ENCODE results near the gene TRIM63. TPM values are rescaled to one million over a fixed set of nuclear protein-coding genes. Genes with fewer than 3 reads are reported as not detected.

Gene TRIM63
- total RNA-seq = not detected in 2 replicates

GRCh38 chr1:26067432-26067911, at the start of gene TRIM63:
Gene TRIM63, minus strand, starts transcription at chr1:26067630. Its CDS starts 136 bp downstream, at chr1:26067494.

GRCh38 chr1:26111530-26112406, 44.3 kb upstream of the TRIM63 start, which contains the start of gene PDIK1L:
Gene PDIK1L, plus strand, starts transcription at chr1:26111824. Its CDS starts 2,485 bp downstream, at chr1:26114309.

GRCh38 chr1:26045722-26046245, 21.6 kb downstream of the TRIM63 start, which contains the start of gene SLC30A2:
Gene SLC30A2, minus strand, starts transcription at chr1:26046118. Its CDS starts 222 bp downstream, at chr1:26045896.

GRCh38 chr1:26021647-26022403, 45.6 kb downstream of the TRIM63 start, which contains the start of gene EXTL1:
Gene EXTL1, plus strand, starts transcription at chr1:26021775. Its CDS starts 872 bp downstream, at chr1:26022647.

Other genes with a start within 250 kb of the TRIM63 start
- gene MTFR1L, start 247.7 kb downstream of the TRIM63 start, total RNA-seq = 38.6 and 43.1 TPM in 2 replicates
- 0.65 and 0.90 TPM in 2 replicates for gene AUNIP, start 208.2 kb downstream of the TRIM63 start, total RNA-seq
- gene PAQR7, start 191.9 kb downstream of the TRIM63 start, total RNA-seq = 7.3 and 8.5 TPM in 2 replicates
- 13.6 and 19.1 TPM in 2 replicates for gene STMN1, start 161.2 kb downstream of the TRIM63 start, total RNA-seq
- gene PAFAH2, start 69.6 kb downstream of the TRIM63 start, total RNA-seq = 3.1 and 10.3 TPM in 2 replicates
- 0.49 TPM in 1 of 2 replicates, not detected in the other for gene EXTL1, start 45.9 kb downstream of the TRIM63 start, total RNA-seq
- not detected in 2 replicates for gene SLC30A2, start 21.5 kb downstream of the TRIM63 start, total RNA-seq
- gene PDIK1L, start 44.2 kb upstream of the TRIM63 start, total RNA-seq = 2.3 and 4.5 TPM in 2 replicates
- gene FAM110D, start 91.4 kb upstream of the TRIM63 start, total RNA-seq = 0.36 TPM in 1 of 2 replicates, not detected in the other
- not detected in 2 replicates for gene C1orf232, start 101.3 kb upstream of the TRIM63 start, total RNA-seq
- gene ZNF593, start 102.3 kb upstream of the TRIM63 start, total RNA-seq = 32.2 and 51.1 TPM in 2 replicates
- not detected in 2 replicates for gene ZNF593OS, start 104.2 kb upstream of the TRIM63 start, total RNA-seq
- gene CNKSR1, start 109.9 kb upstream of the TRIM63 start, total RNA-seq = not detected in 2 replicates
- not detected in 2 replicates for gene CATSPER4, start 123.0 kb upstream of the TRIM63 start, total RNA-seq
- gene CEP85, start 166.6 kb upstream of the TRIM63 start, total RNA-seq = 4.1 and 5.2 TPM in 2 replicates
- 162 and 186 TPM in 2 replicates for gene SH3BGRL3, start 212.5 kb upstream of the TRIM63 start, total RNA-seq
- gene UBXN11, start 239.0 kb upstream of the TRIM63 start, total RNA-seq = 2.6 and 3.6 TPM in 2 replicates